ENCODE measurements around the gene ATP2B3. TPM values are rescaled to one million over a fixed set of nuclear protein-coding genes. Genes with fewer than 3 reads are reported as not detected.
A peak's percentile ranks its signal among the peaks of the same experiment; 100 is the strongest.

The ATP2B3 gene
- total RNA-seq, 2 donors from 2014 or later = not detected

DNA sequence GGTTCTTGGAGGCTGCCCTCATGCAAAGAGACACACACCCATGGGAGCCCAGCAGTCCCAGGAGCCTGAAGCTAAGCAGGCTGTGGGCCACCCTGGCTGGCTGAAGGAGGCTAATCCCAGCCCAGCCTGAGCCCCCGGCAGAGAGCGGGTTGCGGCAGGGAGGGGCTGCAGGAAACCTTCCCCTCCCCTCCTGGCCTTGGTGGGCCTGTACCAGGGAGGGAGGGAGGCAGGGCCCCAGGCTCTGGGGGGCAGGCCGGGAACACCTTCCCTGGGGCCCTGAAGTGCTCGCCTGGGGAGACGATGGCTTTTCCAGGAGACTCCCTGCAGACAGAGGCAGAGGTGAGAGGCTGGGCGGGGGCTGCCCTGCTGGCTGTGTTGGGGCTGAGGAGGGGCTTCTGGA lies 19.0 kb upstream of the ATP2B3 start:
- no peak for DNase-seq (ENCODE audit: low spot score)
- no peaks in the 10 kb centered on the region for H3K36me3 ChIP-seq
- no peak for TF ChIP-seq CTCF (IDR thresholded peaks at IDR 0.05)
- H3K27ac ChIP-seq = peak overlapping the region in 1 of 2 donors; percentile 23
- H3K27me3 ChIP-seq = no peaks in the 10 kb centered on the region
- peak overlapping the region in 1 of 2 donors; percentile 22 for H3K4me3 ChIP-seq
- H3K4me1 ChIP-seq = peaks cover 0 to 7% of the 10 kb centered on the region in 2 donors
- H3K9me3 ChIP-seq = no peaks in the 10 kb centered on the region

GRCh38 chrX:153499341-153499740 lies 18.1 kb upstream of the ATP2B3 start:
- H3K36me3 ChIP-seq = no peaks in the 10 kb centered on the region
- no peak overlapping the region for H3K27ac ChIP-seq
- peak overlapping the region in 1 of 2 donors; percentile 22 for H3K4me3 ChIP-seq
- no peaks in the 10 kb centered on the region for H3K9me3 ChIP-seq
- no peak for DNase-seq (ENCODE audit: low spot score)
- peaks cover 0 to 7% of the 10 kb centered on the region in 2 donors for H3K4me1 ChIP-seq
- no peak for TF ChIP-seq CTCF (IDR thresholded peaks at IDR 0.05)
- H3K27me3 ChIP-seq = no peaks in the 10 kb centered on the region

GRCh38 chrX:153499876-153500275 lies 17.6 kb upstream of the ATP2B3 start:
- Histone ChIP-seq H3K36me3 (no peaks in the 10 kb centered on the region), H3K4me1 (peaks cover 0 to 7% of the 10 kb centered on the region in 2 donors), H3K9me3 (no peaks in the 10 kb centered on the region), H3K27ac (no peak overlapping the region), H3K27me3 (no peaks in the 10 kb centered on the region), H3K4me3 (peak overlapping the region in 1 of 2 donors; percentile 22)
- no peak for TF ChIP-seq CTCF (IDR thresholded peaks at IDR 0.05)
- no peak for DNase-seq (ENCODE audit: low spot score)

DNA sequence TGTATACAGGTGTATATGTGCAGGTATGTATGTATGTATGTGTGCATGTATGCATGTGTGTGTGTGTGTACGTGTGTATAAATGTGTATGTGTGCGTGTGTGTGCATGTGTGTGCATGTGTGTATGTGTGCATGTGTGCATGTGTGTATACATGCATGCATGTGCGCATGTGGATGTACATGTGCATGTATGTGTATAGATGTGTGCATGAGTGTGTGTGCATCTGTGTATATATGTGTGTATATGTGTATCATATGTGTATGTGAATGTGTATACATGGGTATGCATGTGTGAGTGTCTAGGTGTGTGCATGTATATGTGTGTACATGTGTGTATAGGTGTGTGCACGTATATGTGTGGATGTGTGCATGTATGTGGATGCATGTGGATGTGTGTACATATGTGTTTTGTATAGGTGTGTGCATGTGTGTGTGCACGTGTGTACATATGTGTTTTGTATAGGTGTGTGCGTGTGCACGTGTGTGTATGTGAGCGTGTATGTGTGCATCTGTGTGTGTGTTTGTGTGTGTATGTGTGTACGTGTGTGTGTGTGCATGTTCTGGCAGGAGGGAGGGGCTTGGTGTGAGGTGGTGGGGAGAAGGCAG lies 16.7 kb upstream of the ATP2B3 start:
- peaks cover 0 to 7% of the 10 kb centered on the region in 2 donors for H3K4me1 ChIP-seq
- no peak for TF ChIP-seq CTCF (IDR thresholded peaks at IDR 0.05)
- no peak for DNase-seq (ENCODE audit: low spot score)
- H3K27me3 ChIP-seq = no peaks in the 10 kb centered on the region
- no peak overlapping the region for H3K4me3 ChIP-seq
- no peaks in the 10 kb centered on the region for H3K9me3 ChIP-seq
- no peaks in the 10 kb centered on the region for H3K36me3 ChIP-seq
- H3K27ac ChIP-seq = no peak overlapping the region

DNA sequence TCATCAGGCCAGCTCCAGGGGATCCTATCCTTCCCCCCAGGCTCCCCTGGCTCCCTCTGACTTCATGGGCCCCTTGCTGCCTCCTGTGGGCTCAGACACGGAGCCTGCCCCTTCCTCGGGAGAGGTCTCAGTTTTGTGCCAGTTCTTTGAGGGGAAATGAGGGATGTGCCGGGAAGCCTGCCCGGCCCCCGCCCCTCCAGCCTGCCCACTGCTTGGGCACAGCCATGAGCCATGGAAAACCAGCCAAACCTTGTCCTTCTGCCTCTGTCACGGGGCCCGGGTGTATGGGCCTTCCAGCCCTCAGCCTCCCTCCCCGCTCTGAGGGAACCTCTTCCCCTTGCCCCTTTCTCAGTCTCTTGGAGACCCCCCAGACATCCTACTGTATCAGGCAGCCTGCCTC lies 15.9 kb upstream of the ATP2B3 start:
- no peaks in the 10 kb centered on the region for H3K9me3 ChIP-seq
- no peak overlapping the region for H3K4me3 ChIP-seq
- H3K27me3 ChIP-seq = no peaks in the 10 kb centered on the region
- peaks cover 0 to 7% of the 10 kb centered on the region in 2 donors for H3K4me1 ChIP-seq
- no peak for TF ChIP-seq CTCF (IDR thresholded peaks at IDR 0.05)
- no peaks in the 10 kb centered on the region for H3K36me3 ChIP-seq
- peak overlapping the region in 1 of 2 donors; percentile 25 for H3K27ac ChIP-seq
- no peak for DNase-seq (ENCODE audit: low spot score)

DNA sequence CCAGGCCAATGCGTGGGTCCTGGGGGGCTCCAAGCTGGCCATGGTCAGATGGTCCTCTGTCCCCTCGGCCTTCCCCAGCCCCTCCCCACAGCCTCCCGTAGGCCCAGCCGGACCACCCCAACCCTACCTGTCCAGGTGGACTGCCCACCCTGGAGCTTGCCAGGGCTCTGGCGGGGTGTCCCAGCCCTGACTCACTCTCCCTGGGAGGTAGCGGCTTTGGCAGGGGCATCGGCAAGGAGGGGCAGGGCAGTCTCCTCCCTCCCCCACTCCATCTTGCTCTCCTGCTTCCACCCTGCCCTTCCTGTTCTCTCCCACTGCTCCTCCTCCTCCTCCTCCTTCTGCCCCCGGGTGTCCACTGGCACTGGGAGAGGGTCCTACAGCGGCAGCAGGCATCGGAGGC lies 15.3 kb upstream of the ATP2B3 start:
- Histone ChIP-seq H3K4me3 (no peak overlapping the region), H3K4me1 (peaks cover 0 to 7% of the 10 kb centered on the region in 2 donors), H3K9me3 (no peaks in the 10 kb centered on the region), H3K36me3 (no peaks in the 10 kb centered on the region), H3K27me3 (no peaks in the 10 kb centered on the region), H3K27ac (no peak overlapping the region)
- DNase-seq (ENCODE audit: low spot score) = no peak
- TF ChIP-seq CTCF (IDR thresholded peaks at IDR 0.05) = no peak
